LNCaP clone FGC (cell line): ENCODE data around the gene ZNF493.

Experiments used
- DNase-seq: peaks from one replicate; pipeline ENCODE4 v3.0.0-alpha.2; 2011; ENCODE audit warnings: low read depth
- H3K4me3 ChIP-seq: 2 replicates; pipeline ENCODE4 v1.5.1; 2011; ENCODE audit warnings: mild to moderate bottlenecking, low read depth, low read length, control low read depth
- CTCF ChIP-seq: IDR thresholded peaks from 2 replicates; pipeline ENCODE4 v1.5.1; 2012; ENCODE audit warnings: mild to moderate bottlenecking; ENCODE audit not compliant: control insufficient read depth, insufficient read depth; ENCODE audit errors: extremely low read depth

Gene ZNF493

GRCh38 chr19:21462540-21462939, 65.6 kb downstream of the ZNF493 start:
- peak overlapping the region; percentile 62 for H3K4me3 ChIP-seq
- TF ChIP-seq CTCF = no peak

GRCh38 chr19:21463449-21464105, 66.6 kb downstream of the ZNF493 start:
- no peak for TF ChIP-seq CTCF
- H3K4me3 ChIP-seq = peak overlapping the region; percentile 62
- peak; percentile 69 for DNase-seq

More at GRCh38 chr19:21462540-21462939, 65.6 kb downstream of the ZNF493 start:
- DNase-seq = no peak

GRCh38 chr19:21466627-21467026, 69.7 kb downstream of the ZNF493 start:
- no peak for TF ChIP-seq CTCF
- H3K4me3 ChIP-seq = no peak overlapping the region
- DNase-seq = no peak

- DNase-seq = no peak
- H3K4me3 ChIP-seq = no peak overlapping the region
- TF ChIP-seq CTCF = 0 out of 2 replicates have a peak, but pooled peaks have one; percentile 14
Measured at GRCh38 chr19:21468791-21469190, 71.9 kb downstream of the ZNF493 start.

- no peak for TF ChIP-seq CTCF
- H3K4me3 ChIP-seq = no peak overlapping the region
- no peak for DNase-seq
Measured at GRCh38 chr19:21472507-21472906, 75.6 kb downstream of the ZNF493 start.

GRCh38 chr19:21474671-21475181, 77.8 kb downstream of the ZNF493 start:
- TF ChIP-seq CTCF = no peak
- no peak for DNase-seq

More at GRCh38 chr19:21474671-21475181, 77.8 kb downstream of the ZNF493 start:
- no peak overlapping the region for H3K4me3 ChIP-seq
